Measurements from ENCODE around the gene RASA2. TPM values are rescaled to one million over a fixed set of nuclear protein-coding genes. Genes with fewer than 3 reads are reported as not detected.

Gene RASA2
- total RNA-seq, 3 donors from 2014 or later, result 15.2 to 43.2 (median 22.0) TPM

DNA sequence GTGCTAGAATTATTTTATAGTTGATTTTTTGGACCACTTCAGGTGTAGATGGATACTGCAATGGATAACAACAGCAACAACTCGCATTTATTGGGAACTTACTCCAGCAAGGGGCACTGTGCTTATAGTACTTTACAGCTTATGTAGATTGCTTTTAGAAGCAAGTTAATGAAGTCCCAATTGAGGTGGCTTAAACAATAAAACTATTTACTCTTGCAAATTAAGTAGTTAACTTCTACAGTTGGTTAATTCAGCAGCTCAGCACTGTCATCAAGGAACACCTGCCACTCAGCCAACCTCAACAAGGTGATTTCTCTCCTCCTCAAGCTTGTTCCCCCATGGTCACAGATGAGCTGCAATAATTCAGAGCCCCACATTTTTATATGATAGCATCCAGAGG lies 124.1 kb downstream of the RASA2 start:
- Histone ChIP-seq H3K4me3 (no peak overlapping the region), H3K9me3 (no peaks in the 10 kb centered on the region), H3K36me3 (peaks cover 5% of the 10 kb centered on the region), H3K27me3 (no peaks in the 10 kb centered on the region), H3K27ac (no peak overlapping the region), H3K4me1 (no peaks in the 10 kb centered on the region)
- intact Hi-C loops (cut with DNase I; ENCODE audit: low total_unique reads), result no loop called here
- no peak for DNase-seq (ENCODE audit: low spot score in 2 of 2)
- TF ChIP-seq POLR2AphosphoS5 (IDR thresholded peaks at IDR 0.05), result no peak
- TF ChIP-seq POLR2A (IDR thresholded peaks at IDR 0.05), result no peak
- TF ChIP-seq, protein P1, sequence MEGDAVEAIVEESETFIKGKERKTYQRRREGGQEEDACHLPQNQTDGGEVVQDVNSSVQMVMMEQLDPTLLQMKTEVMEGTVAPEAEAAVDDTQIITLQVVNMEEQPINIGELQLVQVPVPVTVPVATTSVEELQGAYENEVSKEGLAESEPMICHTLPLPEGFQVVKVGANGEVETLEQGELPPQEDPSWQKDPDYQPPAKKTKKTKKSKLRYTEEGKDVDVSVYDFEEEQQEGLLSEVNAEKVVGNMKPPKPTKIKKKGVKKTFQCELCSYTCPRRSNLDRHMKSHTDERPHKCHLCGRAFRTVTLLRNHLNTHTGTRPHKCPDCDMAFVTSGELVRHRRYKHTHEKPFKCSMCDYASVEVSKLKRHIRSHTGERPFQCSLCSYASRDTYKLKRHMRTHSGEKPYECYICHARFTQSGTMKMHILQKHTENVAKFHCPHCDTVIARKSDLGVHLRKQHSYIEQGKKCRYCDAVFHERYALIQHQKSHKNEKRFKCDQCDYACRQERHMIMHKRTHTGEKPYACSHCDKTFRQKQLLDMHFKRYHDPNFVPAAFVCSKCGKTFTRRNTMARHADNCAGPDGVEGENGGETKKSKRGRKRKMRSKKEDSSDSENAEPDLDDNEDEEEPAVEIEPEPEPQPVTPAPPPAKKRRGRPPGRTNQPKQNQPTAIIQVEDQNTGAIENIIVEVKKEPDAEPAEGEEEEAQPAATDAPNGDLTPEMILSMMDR (IDR thresholded peaks at IDR 0.05), result no peak

DNA sequence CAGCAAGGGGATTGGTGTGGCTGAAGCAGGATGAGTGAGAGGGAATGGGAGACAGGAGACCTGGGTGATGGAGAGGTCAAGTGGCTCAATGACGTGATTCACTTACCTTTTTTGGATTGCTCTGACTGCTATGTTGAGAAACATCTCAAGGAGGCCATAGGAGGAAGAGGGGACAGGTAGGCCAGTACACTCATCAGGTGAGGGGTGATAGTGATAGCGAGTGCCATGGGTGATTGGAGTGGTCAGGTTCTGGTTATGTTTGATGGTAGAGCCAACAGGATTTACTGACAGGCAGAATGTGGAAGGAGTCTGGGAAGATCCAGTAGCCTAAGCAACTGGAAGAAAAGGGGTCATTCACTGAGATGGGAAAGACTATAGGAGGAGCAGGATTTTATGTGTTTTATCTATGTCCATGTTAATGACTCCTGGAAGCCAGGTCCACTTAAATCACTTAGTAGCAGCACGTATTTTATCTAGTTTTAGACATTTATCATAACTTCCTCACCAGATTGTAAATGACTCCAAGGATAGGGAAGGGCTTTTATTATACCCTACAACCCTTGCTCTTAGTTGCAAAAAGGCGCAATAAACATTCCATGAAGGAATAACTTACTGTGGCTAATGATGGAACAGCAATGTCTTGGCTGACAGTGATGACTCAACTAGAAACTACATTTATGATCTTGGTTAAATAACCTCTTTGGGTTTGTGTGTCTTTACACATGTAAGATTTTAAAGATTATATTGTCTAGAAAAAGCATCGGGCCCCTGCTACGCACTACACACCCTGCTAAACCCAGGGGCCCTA lies 131.5 kb downstream of the RASA2 start:
- H3K9me3 ChIP-seq, result no peaks in the 10 kb centered on the region
- H3K27me3 ChIP-seq, result no peaks in the 10 kb centered on the region
- H3K4me3 ChIP-seq, result no peak overlapping the region
- no peaks in the 10 kb centered on the region for H3K4me1 ChIP-seq
- no peaks in the 10 kb centered on the region for H3K36me3 ChIP-seq
- TF ChIP-seq POLR2AphosphoS5 (IDR thresholded peaks at IDR 0.05) (no peak), POLR2A (IDR thresholded peaks at IDR 0.05) (no peak)
- TF ChIP-seq, protein P1 (IDR thresholded peaks at IDR 0.05), result no peak
- no peak for DNase-seq (ENCODE audit: low spot score in 2 of 2)
- H3K27ac ChIP-seq, result no peak overlapping the region
- intact Hi-C loops (cut with DNase I; ENCODE audit: low total_unique reads), result no loop called here

DNA sequence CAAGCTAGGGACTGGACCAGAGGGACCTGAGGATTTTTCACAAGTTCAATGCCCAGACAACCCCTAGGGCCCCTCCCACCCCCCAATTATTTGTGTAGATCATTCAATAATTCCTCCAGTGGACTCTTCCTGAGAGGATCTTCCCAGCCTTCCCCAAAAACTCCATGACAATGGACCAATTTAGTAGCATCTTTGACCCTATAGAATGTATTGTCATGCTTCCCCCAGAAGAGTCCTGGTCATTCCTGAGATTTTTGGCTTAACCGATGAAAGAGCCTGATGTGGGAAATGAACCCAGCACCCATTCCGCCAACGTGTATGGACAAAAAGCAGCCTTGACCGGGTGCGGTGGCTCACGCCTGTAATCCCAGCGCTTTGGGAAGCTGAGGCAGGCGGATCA lies 132.1 kb downstream of the RASA2 start:
- no peaks in the 10 kb centered on the region for H3K9me3 ChIP-seq
- H3K27ac ChIP-seq, result no peak overlapping the region
- no peak overlapping the region for H3K4me3 ChIP-seq
- intact Hi-C loops (cut with DNase I; ENCODE audit: low total_unique reads), result no loop called here
- no peaks in the 10 kb centered on the region for H3K27me3 ChIP-seq
- no peak for DNase-seq (ENCODE audit: low spot score in 2 of 2)
- H3K36me3 ChIP-seq, result no peaks in the 10 kb centered on the region
- H3K4me1 ChIP-seq, result no peaks in the 10 kb centered on the region
- TF ChIP-seq, protein P1 (IDR thresholded peaks at IDR 0.05), result no peak
- no peak for TF ChIP-seq POLR2AphosphoS5 (IDR thresholded peaks at IDR 0.05)
- no peak for TF ChIP-seq POLR2A (IDR thresholded peaks at IDR 0.05)

DNA sequence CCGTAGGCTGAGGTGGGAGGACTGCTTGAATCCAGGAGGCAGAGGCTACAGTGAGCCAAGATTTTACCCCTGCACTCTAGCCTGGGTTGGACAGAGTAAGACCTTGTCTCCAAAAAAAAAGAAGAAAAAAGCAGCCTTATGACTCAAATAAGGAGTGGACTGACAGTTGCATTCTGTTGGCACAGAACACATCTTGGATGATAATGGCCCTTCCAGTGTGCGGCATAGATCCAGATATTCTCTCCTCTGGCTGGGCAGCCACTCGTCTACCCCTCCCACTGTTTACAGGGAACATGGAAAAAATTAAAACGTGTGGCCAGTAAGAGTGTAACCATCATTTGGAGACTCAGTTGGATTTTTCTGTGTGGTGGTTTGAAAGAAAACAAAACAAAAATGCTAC lies 132.6 kb downstream of the RASA2 start:
- TF ChIP-seq POLR2A (IDR thresholded peaks at IDR 0.05) (no peak), POLR2AphosphoS5 (IDR thresholded peaks at IDR 0.05) (no peak)
- H3K27ac ChIP-seq, result no peak overlapping the region
- no peaks in the 10 kb centered on the region for H3K36me3 ChIP-seq

DNA sequence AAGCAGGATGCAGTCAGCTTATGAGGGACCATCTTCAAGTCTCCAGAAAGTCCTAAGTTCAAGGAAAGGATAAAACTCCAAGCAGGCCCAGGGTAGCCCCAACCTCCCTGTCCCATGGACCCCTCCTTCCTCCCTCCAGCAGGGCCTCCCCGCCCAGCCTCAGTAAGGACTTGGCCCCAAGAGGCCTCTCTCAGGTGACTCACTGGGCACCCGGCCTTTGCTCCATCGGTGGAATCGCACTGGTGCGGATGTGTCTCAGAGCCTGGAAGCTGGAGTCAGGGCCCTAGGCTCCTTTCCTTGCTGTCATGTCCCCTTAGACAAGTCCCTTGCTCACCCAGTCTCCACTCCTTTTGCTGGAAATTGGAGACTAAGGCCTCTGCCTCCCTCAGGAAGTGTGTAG lies 136.9 kb downstream of the RASA2 start:
- TF ChIP-seq, protein P1 (IDR thresholded peaks at IDR 0.05), result no peak
- TF ChIP-seq POLR2A (IDR thresholded peaks at IDR 0.05) (no peak), POLR2AphosphoS5 (IDR thresholded peaks at IDR 0.05) (no peak)
- intact Hi-C loops (cut with DNase I; ENCODE audit: low total_unique reads), result no loop called here

More for the DNA sequence above, 132.6 kb downstream of the RASA2 start:
- no peak for DNase-seq (ENCODE audit: low spot score in 2 of 2)
- no peaks in the 10 kb centered on the region for H3K4me1 ChIP-seq
- no peak overlapping the region for H3K4me3 ChIP-seq
- H3K27me3 ChIP-seq, result no peaks in the 10 kb centered on the region
- H3K9me3 ChIP-seq, result no peaks in the 10 kb centered on the region
- intact Hi-C loops (cut with DNase I; ENCODE audit: low total_unique reads), result no loop called here

More for the DNA sequence above, 136.9 kb downstream of the RASA2 start:
- Histone ChIP-seq H3K27ac (no peak overlapping the region), H3K9me3 (peaks cover 0 to 3% of the 10 kb centered on the region in 2 donors), H3K4me1 (no peaks in the 10 kb centered on the region), H3K27me3 (no peaks in the 10 kb centered on the region), H3K36me3 (no peaks in the 10 kb centered on the region), H3K4me3 (no peak overlapping the region)
- no peak for DNase-seq (ENCODE audit: low spot score in 2 of 2)

Measured in breast epithelium (tissue), 4 donors.